HUDEP-2 (cell line): ENCODE data around the gene SMIM12.

Source experiments
- DNase-seq, 76 experiments: peaks; one replicate each; lab custom pipeline; 2025; ENCODE audit not compliant: unreplicated experiment in 76 of 76; lab: John Stamatoyannopoulos, UW

SMIM12 gene

DNA sequence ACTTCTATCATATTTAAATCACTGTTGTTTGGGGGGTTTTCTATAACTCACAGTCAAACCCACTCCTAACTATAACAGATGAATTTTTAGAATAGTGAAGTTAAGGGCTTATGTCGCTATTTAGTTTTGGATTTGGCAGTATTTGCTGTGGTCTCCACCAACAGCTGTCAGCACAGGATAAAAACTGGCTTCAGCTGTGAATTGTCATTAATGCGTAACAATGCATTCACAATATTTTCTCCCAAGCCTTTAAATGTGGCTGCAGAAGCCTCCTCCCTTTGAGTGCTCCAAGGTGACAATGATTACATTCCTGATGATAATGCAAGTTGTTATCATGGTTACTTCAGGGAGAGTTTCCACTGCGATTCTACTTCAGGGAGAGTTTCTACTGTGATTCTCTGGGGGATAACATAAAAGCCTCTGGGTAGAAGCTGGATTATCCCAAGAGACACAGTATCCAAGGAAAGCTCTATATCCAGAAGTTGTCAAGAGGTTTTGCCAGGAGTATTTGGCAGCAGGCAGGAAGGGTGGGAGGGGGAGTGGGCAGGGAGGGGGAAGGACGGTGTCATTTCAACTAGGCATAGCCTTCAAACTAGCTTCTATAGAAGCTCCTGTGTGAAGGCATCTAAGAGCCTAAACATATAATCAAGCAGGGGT, 14.9 kb upstream of the SMIM12 start:
- DNase-seq, result no peak

DNA sequence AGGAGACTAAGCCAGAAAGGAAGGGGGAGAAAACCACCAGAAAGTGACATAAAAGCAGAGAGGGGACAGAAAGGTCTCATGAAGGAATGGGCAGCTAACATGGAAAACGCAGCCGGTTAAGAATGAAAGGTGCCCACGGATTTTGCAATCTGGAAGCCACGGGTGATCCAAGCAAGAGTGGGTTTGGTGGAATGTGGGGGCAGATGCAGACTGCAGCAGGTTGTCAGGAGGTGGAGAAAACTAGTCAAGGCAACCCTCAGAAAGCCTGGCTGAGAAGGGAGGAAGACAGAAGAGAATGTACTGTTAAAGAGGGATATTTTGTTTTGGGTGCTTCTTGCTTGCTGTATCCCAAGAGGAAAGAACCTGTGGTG, 12.6 kb upstream of the SMIM12 start:
- DNase-seq, result no peak

DNA sequence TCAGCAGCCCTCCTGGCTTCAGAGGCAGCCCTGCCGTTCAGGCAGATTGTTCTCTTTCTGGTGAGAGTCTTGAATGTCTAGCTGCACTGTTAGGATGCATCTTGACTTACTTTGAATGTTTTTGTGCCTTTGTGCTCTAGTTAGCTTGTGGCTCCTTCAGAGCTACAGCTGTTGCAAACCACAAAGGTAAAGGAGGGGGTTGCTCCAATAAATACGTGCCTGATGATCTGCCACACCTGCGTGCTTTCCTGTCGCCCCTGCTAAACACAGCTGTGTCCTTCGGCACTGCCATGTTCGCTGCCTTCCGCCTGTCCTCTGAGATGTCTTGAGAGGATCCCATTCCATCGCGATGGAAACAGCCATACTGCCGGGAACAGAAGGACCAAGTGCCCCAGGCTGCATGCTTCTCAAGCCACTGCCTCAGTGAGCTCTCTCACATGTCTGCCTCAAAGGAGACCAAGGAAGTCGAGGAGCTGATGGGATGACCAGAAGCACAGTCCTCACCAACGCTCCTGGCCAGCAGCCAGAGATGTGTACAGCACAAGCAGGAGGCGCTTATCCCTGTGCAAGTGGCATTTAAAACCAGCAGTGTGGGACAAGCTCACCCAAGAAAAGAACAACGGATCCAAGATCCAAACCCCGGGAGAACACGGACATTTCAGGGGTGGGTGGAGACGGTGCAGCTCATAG, 12.0 kb upstream of the SMIM12 start:
- peak in 3 of 76 experiments; percentile 5 to 10 (median 5) for DNase-seq

DNA sequence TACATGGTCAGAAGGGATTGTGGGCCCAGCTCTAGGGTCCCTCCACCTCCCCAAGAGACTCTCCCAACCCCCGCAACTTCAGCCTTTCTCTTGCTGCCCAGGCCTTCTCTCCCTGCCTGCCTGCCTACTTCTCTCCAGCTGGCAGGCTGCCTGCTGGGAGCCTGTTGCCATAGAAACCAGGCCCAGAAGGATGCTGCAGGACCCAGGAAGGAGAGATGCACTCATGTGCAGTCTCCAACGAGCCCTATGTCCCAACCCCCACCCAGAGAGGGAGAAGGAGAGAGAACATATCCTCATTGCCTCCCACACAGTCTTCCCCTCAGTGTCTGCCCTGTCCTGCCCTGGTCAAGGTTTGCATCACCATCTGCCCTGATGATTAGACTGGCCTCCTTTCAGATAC, 10.8 kb upstream of the SMIM12 start:
- DNase-seq, result no peak

DNA sequence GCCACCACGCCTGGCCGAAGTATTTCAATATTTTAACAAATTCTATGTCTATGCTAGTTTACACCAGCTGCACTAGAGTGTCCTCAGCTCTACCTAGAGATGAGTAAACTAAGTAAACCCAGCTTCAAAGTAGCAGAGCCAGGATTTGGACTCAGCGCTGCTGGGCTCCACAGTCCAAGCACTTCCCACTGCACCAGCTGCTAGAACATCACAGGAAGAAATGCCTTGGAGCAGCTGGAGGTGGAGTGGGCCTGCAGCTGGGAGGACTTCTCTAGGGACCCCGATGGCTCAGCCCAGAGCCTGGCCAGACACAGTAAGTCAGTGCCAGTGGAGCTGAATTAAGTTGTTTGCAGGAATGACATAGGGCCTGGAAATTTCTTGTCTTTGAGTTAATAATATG, 10.2 kb upstream of the SMIM12 start:
- no peak for DNase-seq

DNA sequence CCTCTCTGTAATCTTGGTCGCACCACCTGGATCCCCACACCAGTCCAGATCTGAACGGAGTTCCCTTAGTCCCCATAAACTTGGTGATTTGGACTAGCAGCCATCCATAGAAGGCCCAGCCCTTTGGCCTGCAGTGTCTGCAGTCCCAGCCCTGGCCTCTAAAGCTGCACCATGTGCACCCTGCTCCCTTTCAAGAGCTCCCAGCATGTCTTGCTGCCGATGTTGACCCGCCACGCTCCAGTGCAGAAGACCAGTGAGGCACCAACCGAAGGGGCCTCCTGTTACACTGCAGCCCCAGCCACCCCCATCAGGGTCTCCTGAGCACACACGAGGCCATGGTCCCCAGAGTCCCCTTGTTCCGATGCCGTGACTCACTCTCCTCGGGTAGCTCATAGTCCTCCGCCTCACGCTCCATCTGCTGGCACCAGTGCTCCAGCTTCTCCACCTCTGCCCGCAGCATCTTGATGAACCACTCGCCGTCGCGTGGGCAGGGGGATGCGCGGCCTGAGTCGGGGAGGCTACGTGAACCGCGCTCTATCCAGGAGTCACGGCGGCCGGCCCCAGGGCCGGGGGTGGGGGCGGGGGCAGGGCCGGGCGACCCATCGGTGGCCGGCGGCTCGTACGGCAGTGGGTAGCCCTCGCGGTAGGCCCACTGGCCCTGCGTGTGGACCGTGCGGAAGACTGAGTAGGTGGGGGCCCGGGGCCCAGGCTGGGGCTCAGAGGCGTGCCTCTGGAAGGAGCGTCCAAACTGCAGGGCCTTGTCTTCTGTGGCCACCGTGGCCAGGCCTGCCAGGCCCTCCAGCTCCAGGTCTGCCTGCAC, 8.9 kb upstream of the SMIM12 start:
- no peak for DNase-seq

DNA sequence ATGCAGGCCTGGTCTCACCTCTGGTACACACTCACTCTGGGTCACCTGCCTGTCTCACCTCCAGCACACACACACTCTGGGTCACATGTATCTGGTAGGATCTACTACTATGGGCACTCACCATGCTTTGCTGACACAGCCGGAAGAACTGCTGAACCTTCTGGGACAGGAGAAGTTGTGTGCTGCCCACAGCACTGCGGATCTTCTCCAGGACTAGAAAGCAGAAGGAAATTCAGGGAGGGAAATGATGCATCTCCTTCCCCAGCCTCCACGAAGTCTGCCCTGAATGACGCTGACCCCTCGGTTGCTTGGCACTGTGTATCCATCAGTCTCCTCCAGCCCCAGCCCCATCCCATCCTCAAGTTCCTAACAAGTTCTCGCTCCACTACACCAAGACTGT, 7.9 kb upstream of the SMIM12 start:
- DNase-seq, result no peak

DNA sequence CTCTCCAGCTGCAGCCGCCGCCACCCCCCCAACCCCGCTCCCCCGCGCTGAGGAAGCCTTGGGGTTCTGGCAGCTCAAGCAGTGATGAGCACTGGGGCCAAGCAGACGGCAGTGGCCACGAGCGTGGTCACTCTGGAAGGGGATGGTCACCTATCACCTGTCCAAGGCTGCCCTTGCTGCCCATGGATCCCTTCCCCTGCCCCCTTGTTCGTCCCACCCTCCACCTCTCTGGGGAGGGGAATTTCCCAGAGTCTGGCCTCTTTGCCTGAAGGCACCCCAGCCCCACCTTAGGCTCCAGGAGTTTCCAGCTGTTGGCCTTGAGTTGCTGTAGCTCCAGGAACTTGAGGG, 7.2 kb upstream of the SMIM12 start:
- no peak for DNase-seq

DNA sequence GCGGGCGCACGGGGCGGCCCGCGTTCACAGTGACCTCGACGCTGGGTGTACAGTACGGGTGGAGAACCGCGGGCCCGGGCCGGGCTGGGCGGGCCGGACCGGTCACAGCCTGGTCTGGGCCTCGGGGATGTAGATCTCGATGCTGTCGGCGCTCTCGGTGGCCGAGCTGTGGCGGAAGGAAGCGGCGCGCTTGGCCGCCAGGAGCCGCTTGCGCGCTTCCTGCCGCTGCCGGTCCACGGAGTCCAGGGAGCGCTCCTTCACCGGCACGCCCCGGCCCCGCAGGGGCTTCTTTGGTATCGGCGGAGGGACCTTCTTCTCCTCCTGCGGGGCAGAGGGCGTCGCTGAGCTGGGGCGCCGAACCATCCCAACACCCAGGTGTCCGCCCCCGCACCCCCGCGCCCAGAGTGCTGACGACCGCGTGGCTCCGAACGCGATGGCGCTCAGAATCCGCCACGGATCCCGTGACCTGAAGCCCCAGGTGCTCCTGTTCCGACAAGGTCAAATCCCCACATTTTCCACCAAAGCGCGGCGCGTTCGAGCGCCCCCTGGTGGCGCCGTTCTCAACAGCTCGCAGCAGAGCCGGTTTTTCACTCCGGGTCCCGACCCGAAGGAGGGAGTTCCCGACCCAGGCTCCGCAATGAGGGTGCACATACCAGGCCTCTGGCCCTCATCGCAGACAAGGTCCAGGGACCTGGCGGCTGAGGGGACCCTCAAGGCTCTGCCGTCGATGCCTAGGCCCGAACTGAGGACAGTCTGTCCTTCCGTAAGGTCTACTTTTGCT, 6.6 kb upstream of the SMIM12 start:
- DNase-seq, result peak in 72 of 76 experiments; percentile 7 to 87 (median 71)

DNA sequence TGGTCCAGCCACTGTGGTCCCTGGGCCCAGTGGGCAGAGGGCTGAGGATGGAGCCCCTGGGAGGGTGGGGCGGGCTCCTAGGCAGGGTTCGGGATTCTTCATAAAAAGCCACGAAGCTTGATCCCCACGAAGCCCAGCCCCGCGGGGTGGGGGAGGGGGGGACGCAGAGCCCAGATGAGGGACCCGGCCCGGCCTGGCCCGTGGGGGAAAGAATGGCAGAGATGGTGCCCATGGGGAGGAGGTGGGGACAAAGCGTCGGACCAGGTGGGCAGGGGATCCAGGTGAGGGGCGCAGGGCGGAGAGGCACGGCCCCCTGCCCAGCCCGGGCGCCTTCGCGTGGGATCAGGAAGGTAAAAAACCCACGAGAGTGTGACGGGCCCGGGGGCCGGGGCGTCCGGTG, 6.0 kb upstream of the SMIM12 start:
- DNase-seq, result no peak

DNA sequence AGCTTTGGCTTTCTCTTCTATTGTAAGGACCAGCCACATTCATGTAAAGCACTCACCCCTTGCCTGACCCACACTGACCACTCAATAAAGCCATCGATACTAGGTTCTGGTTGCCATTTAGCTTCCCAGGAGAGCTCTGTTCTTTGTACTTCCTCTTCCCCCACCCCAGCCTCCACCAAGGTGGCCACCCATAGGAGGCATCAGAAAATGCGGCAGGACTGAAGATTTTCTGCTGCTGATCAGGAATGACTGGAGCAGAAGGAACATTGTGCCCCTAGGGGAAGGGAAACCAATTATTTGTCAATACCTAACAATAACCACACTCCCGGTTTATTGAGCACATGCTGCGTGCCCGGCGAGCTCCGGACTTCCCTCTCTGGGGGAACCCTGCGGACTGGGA, 5.2 kb upstream of the SMIM12 start:
- no peak for DNase-seq

DNA sequence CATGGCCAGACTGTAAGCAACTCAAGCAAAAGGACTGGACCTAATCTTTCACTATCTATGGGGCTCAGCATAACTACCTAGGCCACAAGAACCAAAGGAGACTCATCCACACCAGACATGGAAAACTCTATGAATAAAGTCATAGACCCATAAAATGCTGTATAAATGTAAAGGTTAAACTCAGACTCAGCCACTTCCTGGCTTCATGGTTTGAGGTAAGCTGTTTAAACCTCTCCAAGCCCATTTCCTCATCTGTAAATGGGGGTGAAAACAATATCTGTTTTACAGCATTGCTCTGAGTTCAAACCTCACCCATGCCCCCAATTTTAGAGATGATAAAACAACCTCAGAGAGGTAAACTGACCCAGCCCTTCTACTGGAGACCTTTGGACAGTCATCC, 4.0 kb upstream of the SMIM12 start:
- DNase-seq, result no peak

DNA sequence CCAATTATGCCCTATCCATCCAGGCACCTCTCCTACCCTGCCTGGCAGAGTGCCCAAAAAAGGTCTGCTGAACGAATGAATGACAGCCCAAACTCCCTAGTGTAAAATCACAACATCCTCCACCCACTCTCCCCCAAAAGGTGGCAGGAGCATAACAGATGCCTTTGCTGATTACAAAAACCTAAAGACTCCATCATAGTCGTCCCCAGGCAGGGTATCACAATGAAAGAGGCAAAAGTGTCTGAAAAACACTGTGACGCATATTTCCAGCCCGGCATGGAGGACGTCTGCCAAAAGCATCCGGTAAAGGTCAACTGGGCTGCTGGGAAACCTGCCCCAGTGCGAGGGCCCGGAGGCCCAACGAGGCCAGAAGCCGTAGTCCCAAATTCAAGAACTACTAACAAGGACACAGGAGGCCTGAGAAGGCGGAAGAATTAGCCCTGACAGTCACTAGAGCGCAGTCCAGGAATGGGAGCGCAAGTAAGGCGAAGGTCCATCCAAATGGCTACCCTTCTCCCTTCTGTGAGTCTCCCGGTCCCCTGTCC, 576 bp downstream of the SMIM12 start:
- peak in 21 of 76 experiments; percentile 13 to 55 (median 24) for DNase-seq

DNA sequence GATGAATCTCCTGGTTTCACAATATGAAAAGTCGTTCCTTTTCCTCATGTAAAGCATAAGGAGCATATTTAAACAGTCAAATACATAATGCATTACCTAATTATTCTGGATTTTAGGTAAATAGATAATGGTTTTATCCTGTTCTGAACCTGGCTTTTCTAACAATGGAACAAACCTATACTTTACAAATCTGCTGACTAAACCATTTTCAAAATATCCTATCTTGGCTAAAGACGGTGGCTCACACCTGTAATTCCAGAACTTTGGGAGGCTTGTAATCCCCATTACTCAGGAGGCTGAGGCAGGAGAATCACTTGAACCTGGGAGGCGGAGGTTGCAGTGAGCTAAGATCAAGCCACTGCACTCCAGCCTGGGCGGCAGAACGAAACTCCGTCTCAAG, 2.9 kb downstream of the SMIM12 start:
- no peak for DNase-seq

DNA sequence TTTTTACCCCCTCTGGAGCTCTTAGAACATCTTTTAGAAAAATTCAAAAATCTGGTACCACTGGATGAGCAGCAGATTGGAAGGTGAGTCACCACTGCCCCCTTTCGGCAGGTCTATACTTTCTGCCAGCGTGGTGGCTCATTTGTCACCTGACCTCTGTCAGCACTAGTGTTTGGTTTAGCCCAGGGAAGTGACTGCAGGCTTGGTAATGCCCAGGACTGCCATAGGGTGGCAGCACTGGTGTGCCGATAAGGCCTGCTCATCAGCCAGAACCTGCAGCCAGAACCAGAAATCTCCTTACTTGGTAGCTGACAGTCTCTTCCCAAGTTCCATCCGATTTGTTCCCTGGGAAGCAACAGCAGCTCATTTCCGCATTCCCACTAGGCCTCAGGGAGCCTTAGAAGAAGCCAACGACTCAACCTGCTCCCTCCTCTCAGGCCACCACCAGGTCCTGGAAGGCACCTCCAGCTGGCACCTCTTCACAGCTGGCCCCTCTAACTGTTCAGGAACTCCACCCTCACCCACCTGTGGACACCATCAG, 6.8 kb downstream of the SMIM12 start:
- DNase-seq, result peak in 74 of 76 experiments; percentile 10 to 95 (median 85)

DNA sequence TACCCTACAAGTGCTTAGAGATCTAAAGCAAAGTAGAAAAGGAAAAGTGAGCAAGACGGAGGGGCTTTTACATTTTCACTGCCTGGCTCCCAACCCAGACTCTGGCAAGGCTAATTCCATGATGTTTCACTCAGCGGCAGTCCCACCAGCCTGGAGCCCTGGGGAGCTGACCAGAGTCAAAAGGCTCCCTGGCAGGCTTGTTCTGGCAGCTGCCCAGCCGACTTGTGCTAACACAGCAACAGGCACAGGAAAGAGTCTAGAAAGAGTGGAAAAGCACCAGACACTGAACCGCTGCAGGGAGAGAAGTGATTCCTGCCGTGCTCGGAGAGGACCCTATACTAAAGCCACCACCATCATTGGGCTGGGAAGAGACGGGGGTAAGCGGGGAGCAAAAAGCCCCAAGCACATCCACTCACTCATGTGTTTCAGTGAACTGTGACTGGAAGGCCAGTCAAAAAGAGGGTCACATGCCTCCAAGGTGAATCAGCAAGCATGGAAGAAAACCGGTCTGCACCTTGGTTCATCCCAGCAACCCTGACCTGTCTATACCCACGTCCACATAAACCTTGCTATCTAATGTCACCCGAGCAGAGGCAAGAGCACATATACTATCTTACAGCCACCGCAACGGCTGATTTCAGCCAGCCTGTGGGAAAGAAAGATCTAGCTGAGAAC, 8.0 kb downstream of the SMIM12 start:
- DNase-seq, result no peak

DNA sequence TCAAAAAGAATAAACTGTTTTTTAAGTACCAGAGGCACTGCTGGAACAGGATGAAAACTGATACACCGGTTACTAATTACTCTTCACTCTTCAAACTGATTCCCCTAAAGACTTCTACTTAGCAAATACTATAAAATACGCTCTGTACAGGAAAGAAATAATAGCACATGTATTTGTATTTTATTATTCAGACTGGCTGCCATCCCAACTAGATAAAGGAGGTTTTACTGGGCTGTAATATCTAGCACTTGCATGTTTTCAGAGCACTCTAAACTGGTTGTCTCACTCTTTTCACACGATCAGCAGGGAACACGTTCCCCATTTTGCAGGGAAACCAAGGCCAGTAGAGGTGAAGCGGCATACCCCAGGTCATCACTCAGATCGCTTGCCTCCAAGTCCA, 9.2 kb downstream of the SMIM12 start:
- DNase-seq, result no peak

DNA sequence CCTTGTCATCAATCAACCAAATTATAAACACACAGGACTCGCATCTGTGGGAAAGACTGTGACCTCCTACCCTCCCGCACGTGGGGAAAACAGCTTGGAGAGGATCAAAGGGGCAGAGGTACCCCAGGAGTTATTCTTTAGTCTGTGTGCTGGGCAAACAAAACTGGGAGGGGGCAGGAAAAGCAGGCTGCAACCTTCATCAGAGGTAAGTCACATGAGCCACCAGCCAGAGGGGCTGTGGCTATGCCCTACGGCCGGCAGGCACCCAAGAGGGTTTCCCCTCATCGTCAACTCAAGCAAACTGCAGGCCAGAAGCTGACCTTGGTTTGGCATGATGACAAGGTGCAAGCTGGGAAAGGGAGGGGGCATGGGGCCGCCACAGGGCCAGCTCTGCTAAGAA, 12.5 kb downstream of the SMIM12 start:
- DNase-seq, result no peak

DNA sequence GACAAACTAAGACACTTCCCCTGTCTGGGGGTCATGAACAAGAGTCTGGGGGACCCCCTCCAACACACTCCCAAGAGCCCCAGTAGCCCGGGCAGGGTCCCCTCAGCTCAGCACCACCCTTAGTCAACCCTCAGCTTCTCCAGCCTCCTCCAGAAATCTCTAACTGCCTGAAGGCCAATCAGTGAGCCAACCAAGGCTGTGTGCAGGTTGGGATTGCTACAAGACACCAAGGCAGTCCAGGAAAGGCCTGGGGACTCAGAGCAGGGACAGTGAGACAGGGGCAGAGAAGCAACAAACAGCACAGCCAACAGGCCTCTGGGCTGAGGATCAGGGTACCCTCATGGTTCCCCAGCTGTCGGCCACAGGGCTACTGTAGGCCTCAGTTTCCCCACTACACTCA, 13.3 kb downstream of the SMIM12 start:
- DNase-seq, result no peak
